Renal cortical epithelial cell (primary cell): ENCODE measurements around the gene SMYD3. TPM values are rescaled to one million over a fixed set of nuclear protein-coding genes. Genes with fewer than 3 reads are reported as not detected.
"Not testable (repeated sequence)": the region's sequence is repeated elsewhere in the genome, so short reads cannot be mapped to it uniquely, and the experiment has no call there.

Experiments used
- DNase-seq: peaks from one replicate; pipeline ENCODE4 v3.0.0-alpha.2; 2011; ENCODE audit warnings: low read depth
- total RNA-seq: library from RNA; depleted of rRNA; stranded (reverse); fragments of >200 nt; gene quantifications from 2 replicates; pipeline ENCODE4 v1.2.3, GENCODE V29; 2014

SMYD3 gene
- total RNA-seq, 1 donor from 2014 or later, result 29.5 TPM

DNA sequence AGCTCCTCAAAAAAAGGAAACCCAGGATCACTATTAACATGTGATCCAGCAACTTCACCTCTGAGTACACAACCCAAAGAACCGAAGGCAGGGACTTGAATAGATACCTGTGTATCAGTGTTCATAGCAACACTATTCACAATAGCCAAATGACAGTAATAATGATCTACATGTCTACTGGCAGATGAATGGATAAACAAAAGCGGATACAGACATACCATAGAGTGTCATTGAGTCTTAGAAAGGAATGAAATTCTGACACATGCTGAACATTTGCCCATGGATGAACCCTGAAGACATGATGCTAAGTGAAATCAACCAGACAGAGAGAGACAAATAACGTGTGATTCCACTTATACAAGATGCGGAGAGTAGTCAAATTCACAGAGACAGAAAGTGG lies 788.1 kb downstream of the SMYD3 start:
- no peak for DNase-seq

DNA sequence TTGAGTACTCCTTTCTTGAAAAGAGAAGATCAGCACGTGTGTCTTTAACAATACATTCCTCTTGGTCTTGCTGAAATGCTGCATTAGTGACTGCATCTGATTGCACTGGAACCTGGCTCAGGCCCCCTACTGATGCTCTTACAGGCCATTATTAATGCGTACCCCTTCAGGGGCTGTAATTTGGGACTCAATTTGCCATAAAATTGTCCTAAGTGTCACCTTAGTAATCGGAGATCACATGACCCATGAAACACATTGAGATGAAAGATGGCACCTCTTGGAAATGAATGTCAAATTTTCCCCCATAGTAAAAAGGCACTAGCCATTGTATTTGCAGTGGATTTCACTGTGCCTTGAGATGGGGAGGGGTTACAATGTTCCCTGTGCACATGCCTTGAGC lies 789.0 kb downstream of the SMYD3 start:
- no peak for DNase-seq

DNA sequence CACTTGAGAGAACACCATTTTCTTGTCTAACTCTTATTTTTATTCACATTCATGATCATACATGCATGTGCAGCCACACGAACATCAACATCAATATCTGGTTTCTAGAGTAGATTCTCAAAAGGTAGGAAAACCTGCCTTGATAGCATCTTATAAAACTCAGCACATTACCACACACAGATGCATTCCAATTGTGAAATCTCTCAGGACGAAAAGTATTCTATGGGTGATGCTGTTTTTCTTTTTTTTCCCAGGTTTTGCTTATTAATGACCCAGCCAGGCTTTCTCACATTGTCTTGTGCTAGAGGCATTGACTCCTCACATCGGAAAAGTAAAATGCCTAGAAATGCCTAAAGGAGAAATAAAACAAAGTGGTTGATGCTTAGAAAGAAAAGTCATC lies 789.5 kb downstream of the SMYD3 start:
- no peak for DNase-seq

DNA sequence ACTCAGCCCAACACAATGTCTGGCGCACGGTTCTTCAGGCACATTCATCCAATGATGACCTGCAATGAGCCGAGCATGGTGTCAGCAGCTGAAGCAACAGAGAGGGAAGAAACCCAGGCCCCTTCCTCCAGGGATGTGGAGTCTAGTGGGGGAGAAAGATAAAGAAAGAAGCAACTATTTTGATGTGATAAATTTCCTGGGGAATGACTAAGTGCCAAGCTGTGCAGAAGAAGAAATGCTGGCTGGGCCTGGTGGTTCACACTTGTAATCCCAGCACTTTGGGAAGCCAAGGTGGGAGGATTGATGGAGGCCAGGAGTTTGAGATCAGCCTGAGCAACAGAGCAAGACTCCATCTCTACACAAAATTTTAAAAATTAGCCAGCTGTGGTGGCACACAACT lies 790.5 kb downstream of the SMYD3 start:
- DNase-seq, result no peak

DNA sequence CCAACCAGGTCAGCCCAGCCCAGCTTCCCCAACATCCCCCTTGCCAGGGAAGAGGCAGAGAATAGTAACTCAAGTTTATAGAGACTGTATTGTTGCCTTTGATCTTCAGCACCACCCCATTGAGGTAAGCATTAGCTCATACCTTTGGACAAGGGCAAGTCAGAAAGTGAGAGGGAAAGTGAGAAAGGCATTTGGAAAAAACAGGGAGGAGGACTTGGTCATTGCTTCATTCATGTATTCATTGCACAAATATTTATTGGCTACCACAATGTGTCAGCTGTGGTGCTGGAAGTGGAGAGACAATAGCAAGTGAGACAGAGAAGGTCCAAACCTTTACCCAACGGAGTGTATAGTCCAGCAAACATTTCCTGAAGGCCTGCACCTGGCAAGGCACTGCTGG lies 791.1 kb downstream of the SMYD3 start:
- peak; percentile 97 for DNase-seq

DNA sequence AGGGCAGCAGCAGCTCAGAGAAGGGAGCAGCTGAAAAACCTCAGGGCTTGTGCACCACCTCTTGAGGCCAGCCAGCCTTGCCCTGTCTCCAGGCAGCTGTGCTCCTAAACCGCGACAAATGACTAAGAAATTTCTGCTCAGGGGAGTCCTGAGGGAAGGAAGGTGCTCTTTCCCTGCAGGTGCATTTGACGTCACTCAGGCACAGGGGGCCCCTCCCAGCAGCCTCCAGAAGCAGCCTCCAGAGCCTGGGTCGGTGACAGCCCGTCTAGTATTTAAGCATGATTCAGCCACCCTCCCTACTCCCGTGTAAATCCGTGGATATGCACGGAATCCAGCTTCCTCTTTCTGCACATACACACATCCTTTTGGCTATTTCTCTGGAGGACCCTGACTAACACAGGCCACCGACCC lies 791.8 kb downstream of the SMYD3 start:
- DNase-seq, result peak; percentile 57

DNA sequence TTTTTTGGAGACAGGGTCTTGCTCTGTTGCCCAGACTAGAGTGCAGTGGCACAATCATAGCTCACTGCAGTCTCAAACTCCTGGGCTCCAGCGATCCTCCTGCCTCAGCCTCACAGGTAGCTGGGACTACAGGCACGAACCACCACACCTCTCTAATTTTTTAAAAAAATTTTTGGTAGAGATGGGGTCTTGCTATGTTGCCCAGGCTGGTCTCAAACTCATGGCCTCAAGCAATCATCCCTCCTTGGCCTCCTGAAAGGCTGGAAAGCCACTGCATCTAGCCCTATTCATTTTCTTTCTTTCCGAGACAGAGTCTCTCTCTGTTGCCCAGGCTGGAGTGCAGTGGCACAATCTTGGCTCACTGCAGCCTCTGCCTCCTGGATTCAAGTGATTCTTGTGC lies 793.1 kb downstream of the SMYD3 start:
- not testable (repeated sequence) for DNase-seq

DNA sequence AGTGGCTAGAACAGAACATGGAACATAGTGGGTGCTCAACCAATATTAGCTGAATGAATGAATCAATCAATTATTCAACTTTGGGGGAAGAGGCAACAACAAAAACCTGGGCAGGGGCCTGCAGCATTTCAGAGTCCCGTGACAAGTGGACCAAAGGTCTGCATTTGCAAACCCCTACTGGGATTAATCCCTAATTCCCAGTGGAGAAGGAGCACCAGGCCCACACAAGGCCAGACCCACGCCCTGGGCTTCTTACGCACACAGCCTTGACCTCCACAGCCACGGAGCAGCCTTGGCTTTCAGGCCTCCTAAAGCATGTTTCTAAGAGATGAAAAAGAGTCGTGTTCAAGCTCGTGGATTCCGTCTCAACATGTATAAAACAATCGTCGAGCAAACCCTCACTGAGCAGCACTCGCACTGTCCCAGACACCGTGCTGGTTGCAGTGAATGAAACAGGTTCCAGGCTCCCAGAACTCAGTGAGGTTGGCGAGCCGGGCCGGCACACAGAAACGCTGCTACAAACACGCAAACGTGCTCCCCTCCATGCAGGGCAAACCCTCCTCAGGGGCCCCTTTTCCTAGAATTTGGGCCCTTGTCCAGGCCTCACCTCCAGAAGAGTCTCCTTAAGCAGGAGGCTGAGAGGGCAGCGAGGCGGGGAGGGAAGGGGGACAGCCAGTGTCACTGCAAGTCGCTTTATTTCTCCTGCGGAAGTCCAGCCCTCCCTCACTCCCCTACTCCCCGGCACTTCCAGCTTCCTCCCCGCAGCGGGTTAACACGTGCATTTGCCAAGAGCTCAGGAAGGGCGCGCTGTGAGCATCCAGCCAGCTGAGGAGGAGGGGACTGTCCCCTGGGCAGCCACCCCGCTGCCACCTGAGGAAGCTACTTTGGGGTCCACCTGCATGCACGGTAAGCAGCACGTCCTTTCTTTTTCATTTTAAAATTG lies 795.8 kb downstream of the SMYD3 start:
- DNase-seq, result no peak

DNA sequence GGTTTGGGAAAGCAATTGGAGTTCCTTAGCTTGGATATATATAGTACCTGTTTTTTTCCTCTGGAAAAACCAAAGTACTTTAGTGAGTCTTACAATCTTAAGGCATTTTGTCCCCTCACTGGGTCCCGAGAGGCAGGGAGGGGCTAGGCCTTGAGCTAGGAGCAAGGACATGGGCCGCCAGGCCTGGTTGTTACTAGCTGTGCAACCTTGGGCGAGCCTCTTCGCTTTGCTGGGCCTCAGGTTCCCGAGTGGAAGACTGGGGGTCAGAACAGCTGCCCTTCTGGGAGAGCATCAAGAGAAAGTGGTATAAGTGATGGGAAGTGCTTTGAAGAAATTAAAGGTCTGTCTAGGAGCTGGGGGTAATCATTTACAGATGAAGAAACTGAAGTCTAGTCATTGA lies 799.1 kb downstream of the SMYD3 start:
- peak; percentile 69 for DNase-seq

DNA sequence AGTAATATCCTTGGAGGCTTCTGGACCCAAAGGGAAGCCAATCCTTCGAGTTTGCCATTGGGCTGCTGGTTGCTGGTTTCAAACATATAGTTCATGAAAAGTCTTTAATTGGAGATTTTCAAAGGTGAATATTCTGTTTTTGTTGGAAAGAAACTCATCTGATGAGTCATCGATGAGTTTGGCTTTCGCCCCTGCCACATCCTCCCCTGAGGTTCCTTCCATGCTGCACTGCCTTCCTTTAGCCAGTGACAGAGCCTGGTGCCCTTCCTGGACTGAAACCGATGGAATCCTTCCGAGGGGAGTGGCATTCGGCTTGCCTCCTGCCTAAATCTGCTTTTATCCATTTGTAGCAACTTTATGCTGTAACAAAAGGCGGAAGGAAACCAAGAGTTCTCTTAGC lies 802.3 kb downstream of the SMYD3 start:
- peak; percentile 25 for DNase-seq

DNA sequence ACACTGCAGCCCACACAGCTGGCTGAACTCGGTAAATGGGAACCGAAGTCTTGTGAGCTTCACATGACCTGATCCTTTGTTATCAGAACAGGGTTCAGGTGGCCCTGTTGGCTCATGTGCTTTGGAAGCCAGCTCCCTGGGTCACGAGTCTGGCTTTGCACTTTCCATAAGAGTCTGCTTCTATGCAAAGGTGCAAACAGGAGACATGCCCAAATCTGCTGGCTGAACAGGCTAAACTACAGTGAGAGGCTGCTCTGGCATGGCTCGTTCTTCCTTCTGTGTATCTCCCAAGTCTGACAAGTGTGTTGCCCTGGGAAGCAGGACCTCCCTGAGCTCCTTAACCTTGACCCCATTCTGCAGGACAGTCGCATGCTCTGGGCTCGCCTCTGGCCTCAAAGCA lies 802.7 kb downstream of the SMYD3 start:
- DNase-seq, result no peak

DNA sequence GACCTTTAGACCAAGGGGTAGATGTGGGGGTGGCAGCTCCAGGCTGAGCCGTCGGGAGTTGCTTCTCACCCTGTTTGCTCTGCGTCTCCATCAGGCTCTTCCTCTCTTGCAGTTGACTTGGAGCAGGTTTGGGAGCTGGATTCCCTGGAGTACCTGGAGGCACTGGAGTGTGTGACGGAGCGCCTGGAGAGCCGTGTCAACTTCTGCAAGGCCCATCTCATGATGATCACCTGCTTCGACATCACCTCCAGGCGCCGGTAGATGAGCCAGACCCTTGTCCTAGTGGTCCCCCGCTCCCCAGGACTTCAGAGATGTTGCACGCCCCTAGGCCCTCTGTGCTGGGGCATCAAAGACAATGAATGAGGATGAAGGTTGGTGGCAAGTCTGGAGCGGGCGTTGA lies 804.7 kb downstream of the SMYD3 start:
- DNase-seq, result no peak

DNA sequence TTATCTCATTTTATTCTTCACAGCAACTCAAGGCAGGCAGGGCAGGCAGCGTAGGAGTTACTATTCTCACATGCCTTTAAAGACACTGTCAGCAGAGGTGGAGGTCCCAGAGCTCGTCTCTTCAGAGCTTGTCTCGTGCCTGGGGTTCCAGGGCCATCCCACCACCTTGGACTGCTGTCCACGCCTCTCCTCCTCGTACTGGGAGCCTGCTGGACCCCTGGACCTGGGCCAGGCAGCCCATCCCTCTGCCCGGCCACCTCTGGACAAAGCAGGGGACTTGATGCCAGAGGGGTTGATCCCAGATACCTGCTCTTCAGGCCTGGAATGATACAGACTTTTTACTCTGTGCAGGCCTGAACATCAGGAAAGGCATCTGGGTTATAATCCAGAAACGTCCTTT lies 805.4 kb downstream of the SMYD3 start:
- DNase-seq, result no peak

DNA sequence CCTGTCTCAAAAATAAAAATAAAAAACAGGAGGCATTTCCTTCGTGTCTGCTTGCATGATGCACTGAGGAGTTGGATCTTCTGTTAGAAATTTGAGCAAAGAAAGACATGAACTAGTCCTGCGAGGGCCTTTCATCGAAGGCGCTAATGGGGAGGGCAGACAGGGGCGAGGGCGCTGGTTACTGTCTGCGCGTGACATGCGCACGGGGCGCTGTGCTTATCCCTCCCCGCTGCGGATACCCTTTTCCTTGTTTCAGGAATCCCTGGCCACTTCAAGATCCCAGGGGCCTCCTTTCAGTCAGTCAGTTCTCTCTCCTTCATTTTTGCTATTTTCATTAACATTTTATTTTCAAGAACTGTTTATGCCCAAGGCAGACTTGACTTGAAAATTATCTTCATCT lies 806.4 kb downstream of the SMYD3 start:
- DNase-seq, result no peak

Other genes starting within 250 kb of the SMYD3 start
- gene TFB2M, start 59.0 kb upstream of the SMYD3 start, total RNA-seq, result 20.8 and 26.9 TPM in 2 replicates
- 13.0 and 27.1 TPM in 2 replicates for gene CNST, start 59.2 kb upstream of the SMYD3 start, total RNA-seq
- gene SCCPDH, start 217.1 kb upstream of the SMYD3 start, total RNA-seq, result 76.4 and 92.5 TPM in 2 replicates